Measurements from ENCODE around the gene IL6ST. TPM values are rescaled to one million over a fixed set of nuclear protein-coding genes. Genes with fewer than 3 reads are reported as not detected.

IL6ST gene
- total and polyA plus RNA-seq, 8 donors = 166 to 464 (median 222) TPM

- H3K9me3 ChIP-seq = no peaks in the 10 kb centered on the region
- TF ChIP-seq CTCF (IDR thresholded peaks at IDR 0.05) = no peak
- DNase-seq (no peak), ATAC-seq (no peak)
- H3K36me3 ChIP-seq = no peaks in the 10 kb centered on the region
- H3K27me3 ChIP-seq = no peaks in the 10 kb centered on the region
- intact Hi-C loops (cut with DNase I) = no loop called here
- H3K4me3 ChIP-seq = no peak overlapping the region
- no peak overlapping the region for H3K27ac ChIP-seq
- H3K4me1 ChIP-seq = peaks cover 0 to 7% of the 10 kb centered on the region in 2 donors
Measured at GRCh38 chr5:55907927-55908326, 86.8 kb downstream of the IL6ST start.

- Histone ChIP-seq H3K36me3 (no peaks in the 10 kb centered on the region), H3K27me3 (no peaks in the 10 kb centered on the region), H3K4me1 (peaks cover 0 to 7% of the 10 kb centered on the region in 2 donors), H3K9me3 (no peaks in the 10 kb centered on the region), H3K27ac (no peak overlapping the region), H3K4me3 (no peak overlapping the region)
- intact Hi-C loops (cut with DNase I) = no loop called here
- DNase-seq (no peak), ATAC-seq (no peak)
- TF ChIP-seq CTCF (IDR thresholded peaks at IDR 0.05) = no peak
Measured at GRCh38 chr5:55905251-55905650, 89.5 kb downstream of the IL6ST start.

- intact Hi-C loops (cut with DNase I) = no loop called here
- H3K27ac ChIP-seq = no peak overlapping the region
- DNase-seq (no peak), ATAC-seq (peak; percentile 32)
- H3K27me3 ChIP-seq = no peaks in the 10 kb centered on the region
- H3K4me3 ChIP-seq = no peak overlapping the region
- TF ChIP-seq CTCF (IDR thresholded peaks at IDR 0.05) = no peak
- H3K36me3 ChIP-seq = no peaks in the 10 kb centered on the region
- no peaks in the 10 kb centered on the region for H3K9me3 ChIP-seq
- peaks cover 0 to 7% of the 10 kb centered on the region in 2 donors for H3K4me1 ChIP-seq
Measured at GRCh38 chr5:55904152-55904551, 90.6 kb downstream of the IL6ST start.

GRCh38 chr5:55903121-55903701 lies 91.6 kb downstream of the IL6ST start:
- DNase-seq (no peak), ATAC-seq (peak; percentile 62)
- intact Hi-C loops (cut with DNase I) = no loop called here
- H3K4me1 ChIP-seq = peaks cover 0 to 7% of the 10 kb centered on the region in 2 donors
- no peak overlapping the region for H3K27ac ChIP-seq
- no peak for TF ChIP-seq CTCF (IDR thresholded peaks at IDR 0.05)
- no peak overlapping the region for H3K4me3 ChIP-seq
- no peaks in the 10 kb centered on the region for H3K36me3 ChIP-seq
- no peaks in the 10 kb centered on the region for H3K27me3 ChIP-seq
- no peaks in the 10 kb centered on the region for H3K9me3 ChIP-seq

- TF ChIP-seq CTCF (IDR thresholded peaks at IDR 0.05) = no peak
- ATAC-seq (no peak), DNase-seq (no peak)
- Histone ChIP-seq H3K4me3 (no peak overlapping the region), H3K36me3 (no peaks in the 10 kb centered on the region), H3K9me3 (no peaks in the 10 kb centered on the region), H3K4me1 (peaks cover 0 to 8% of the 10 kb centered on the region in 2 donors), H3K27ac (no peak overlapping the region), H3K27me3 (no peaks in the 10 kb centered on the region)
- intact Hi-C loops (cut with DNase I) = no loop called here
Measured at GRCh38 chr5:55902696-55903095, 92.1 kb downstream of the IL6ST start.

All from left lung (tissue), 10 donors.